GM18870 (cell line): ENCODE results near the gene UBA5.

Experiments
- ATAC-seq: cut with Tn5 transposase; IDR thresholded peaks from one replicate; pipeline ENCODE4 v1.9.1; 2021; ENCODE audit warnings: moderate library complexity; ENCODE audit not compliant: unreplicated experiment

The UBA5 gene

DNA sequence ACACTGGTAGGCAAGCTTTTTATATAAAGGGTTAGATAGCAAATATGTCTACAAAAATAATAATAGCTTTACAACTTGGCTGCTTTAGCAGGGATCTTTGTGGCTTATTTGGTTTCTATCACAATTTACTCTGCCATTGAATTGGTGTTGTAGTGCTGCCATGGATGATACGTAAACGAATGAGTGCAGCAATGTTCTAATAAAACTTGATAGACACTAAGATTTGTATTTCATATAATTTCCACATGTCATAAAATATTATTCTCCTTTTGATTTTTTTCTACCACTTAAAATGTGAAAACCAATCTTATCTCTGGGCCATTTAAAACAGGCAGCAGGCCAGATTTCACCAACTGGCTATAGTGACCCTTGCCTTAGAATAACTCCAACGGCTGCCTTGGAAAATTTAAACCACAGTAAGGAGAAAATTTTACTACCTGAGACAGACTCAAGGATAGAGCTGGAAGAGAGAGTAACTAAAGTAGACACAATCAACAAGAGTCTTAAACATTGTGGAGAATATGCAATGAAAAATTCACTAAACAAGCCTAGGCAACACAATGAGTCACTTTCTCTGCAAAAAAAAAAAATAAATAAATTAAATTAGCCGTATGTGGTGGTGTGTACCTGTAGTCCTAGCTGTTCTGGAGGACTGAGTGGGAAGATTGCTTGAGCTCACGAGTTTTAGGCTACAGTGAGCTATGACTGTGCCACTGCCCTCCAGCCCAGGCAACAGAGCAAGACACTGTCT lies 54.0 kb downstream of the UBA5 start:
- ATAC-seq, result no peak

DNA sequence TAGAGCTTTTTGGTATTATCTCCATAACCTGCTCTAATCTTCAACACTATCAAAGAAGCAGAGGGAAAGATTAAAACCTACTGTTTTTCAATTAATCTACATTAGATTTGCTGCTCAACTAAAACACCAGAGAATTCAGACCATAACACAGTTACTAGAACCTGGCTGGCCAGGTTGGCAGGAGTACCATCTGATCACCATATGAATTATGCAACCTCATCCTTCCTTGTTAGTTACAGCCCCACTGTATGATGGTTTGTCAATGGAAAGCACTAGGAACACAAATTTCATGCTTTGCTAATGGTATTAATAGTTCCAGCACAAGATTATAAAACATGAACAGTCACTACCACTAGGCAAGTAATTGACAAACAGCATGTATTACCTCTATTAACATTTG lies 56.2 kb downstream of the UBA5 start:
- no peak for ATAC-seq

DNA sequence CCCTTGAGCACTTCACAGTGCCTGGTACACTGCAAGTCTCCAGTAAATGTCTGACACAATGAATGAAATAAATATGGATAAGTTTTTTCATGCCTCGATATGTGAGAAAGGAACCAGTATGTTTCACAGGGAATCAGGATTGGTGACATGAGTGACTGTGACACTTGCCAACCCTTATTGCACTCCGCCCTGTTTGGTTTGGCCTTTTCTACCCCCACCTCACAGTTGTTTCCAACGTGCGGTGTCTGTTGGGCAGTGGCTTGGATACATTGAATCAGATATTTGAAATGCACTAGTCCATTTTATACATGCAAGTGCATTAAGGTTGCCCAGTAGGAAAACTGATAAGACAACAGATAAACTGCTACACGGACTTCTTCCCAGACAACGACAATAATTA lies 60.1 kb downstream of the UBA5 start:
- no peak for ATAC-seq

DNA sequence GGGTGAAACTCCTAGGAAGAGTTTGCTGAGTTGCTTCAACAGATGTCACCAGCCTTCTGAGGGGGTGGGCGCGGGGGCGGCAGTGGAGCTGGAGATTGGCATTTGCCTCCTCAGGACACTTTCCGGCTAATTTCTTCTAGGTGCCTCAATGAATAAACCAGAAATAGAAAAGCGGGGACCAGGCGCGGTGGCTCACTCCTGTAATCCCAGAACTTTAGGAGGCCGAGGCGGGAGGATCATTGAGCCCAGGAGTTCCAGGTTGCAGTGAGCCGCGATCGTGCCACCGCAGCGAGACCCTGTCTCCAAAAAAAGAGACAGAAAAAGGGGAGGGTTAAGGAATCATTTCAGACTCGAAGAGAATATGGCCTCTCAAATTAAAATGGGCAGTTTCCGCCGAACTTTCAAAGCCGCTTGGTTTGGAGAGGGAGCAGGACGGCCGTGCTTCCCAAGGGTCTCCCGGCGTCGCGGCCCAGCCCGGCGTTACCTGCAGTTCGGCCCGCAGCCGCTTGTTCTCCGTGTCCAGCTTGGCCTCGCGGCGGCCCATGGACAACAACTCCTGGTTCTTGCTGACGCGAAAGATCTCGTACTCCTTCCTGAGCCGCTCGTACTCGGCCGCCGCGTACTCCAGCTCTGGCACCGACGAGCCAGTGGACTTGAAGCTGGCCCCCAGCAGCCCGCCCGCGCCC lies 61.5 kb downstream of the UBA5 start:
- no peak for ATAC-seq

DNA sequence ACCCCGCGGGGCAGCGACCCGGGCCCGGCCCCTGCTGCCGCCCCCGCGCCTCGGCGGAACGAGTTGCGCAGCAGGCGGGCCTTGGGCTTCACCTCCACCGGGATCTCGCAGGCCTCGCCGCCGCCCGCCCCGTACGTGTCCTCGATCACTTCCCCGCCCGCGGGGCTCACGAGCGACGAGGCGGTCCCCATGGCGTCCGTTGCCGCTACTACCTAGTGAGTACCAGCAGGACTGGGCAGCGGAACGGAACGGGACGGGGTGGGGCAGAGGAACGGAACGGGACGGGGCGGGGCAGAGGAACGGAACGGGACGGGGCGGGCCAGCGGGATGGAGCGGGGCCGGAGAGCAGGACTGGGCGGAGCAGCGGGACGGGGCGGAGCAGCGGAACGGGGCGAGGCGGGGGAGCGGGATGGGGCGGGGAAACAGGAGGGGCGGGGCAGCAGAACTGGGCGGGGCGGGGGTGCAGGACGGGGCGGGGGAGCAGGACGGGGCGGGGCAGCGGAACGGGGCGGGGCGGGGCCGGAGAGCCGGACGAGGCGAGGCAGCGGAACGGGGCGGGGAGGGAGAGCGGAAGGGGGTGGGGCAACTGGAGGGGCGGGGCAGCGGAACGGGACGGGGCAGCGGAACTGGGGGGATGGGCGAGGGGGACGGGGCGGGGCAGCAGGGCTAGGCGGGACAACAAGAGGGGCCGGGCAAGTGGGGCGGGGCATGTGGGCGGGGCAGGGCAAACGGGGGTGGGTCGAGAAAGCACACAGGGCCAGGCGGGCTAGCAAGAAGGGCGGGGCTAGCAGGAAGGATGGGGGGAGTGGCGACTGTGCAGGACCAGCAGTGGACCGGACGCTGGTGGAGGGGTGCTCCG lies 62.3 kb downstream of the UBA5 start, which contains the start of gene NPHP3:
TSS of gene NPHP3 (minus strand) at position 245 of the 859 bp plus-strand sequence. CDS start at position 191, 54 bp downstream.
- ATAC-seq, result no peak

- ATAC-seq, result no peak
These were observed 63.2 kb downstream of the UBA5 start for GRCh38 chr3:132723024-132723950.

- ATAC-seq, result no peak
These were observed 66.3 kb downstream of the UBA5 start for GRCh38 chr3:132726341-132726823.
